H7 (cell line): Measurements from ENCODE around the gene NLK. TPM values are rescaled to one million over a fixed set of nuclear protein-coding genes. Genes with fewer than 3 reads are reported as not detected.

Experiments
- DNase-seq: peaks from one replicate; pipeline ENCODE4 v3.0.0; 2012
- H3K27me3 ChIP-seq: 2 replicates; pipeline ENCODE4 v1.6.0; 2011; ENCODE audit warnings: mild to moderate bottlenecking, low read length; ENCODE audit not compliant: control insufficient read depth, insufficient read depth
- H3K36me3 ChIP-seq: replicated peaks from 2 replicates; pipeline ENCODE4 v1.5.1; 2011; ENCODE audit warnings: low read length; ENCODE audit not compliant: control insufficient read depth, insufficient read depth
- H3K4me3 ChIP-seq: 2 replicates; pipeline ENCODE4 v1.5.1; 2011; ENCODE audit warnings: low read depth, mild to moderate bottlenecking, control low read depth, low read length, moderate library complexity; ENCODE audit not compliant: insufficient read depth
- total RNA-seq: library from RNA; depleted of rRNA; stranded (reverse); fragments of >200 nt; shearing (Covaris generic); gene quantifications from 2 replicates; pipeline ENCODE4 v1.2.3, GENCODE V29; 2014

Gene NLK
- total RNA-seq, 1 experiment from 2014 or later, result 20.4 TPM

GRCh38 chr17:28045304-28045703 is 2.8 kb downstream of the NLK start:
- no peak overlapping the region for H3K4me3 ChIP-seq
- H3K27me3 ChIP-seq, result no peaks in the 10 kb centered on the region
- no peak for DNase-seq
- H3K36me3 ChIP-seq, result peaks cover 2% of the 10 kb centered on the region

GRCh38 chr17:28046034-28046825 is 3.8 kb downstream of the NLK start:
- DNase-seq, result no peak
- Histone ChIP-seq H3K4me3 (no peak overlapping the region), H3K27me3 (no peaks in the 10 kb centered on the region), H3K36me3 (peaks cover 2% of the 10 kb centered on the region)

DNA sequence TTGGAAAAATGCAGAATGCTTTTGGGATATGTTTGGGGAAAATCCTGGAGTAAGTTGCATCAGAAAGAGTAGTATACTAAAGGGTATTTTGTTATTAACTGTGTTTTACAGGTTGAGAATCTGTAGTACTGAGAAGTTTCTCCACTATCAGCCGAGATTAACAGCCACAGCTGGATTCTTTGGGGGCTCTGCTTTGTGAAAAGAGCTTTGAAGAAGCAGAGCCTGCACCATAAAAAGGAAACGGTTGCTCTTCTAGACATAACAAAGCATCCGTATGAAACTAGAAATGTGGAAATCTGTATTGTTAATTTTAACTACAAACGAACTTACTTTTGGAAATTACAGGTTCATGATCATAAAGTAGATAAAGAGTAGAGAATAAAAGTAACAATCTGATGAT is 5.3 kb downstream of the NLK start:
- Histone ChIP-seq H3K36me3 (peaks cover 2% of the 10 kb centered on the region), H3K4me3 (no peak overlapping the region), H3K27me3 (no peaks in the 10 kb centered on the region)
- peak; percentile 28 for DNase-seq

- no peak for DNase-seq
- Histone ChIP-seq H3K4me3 (no peak overlapping the region), H3K36me3 (no peaks in the 10 kb centered on the region; the same call in 1 of the 2 replicates), H3K27me3 (no peaks in the 10 kb centered on the region)
Measured at GRCh38 chr17:28049071-28049470, 6.6 kb downstream of the NLK start.

DNA sequence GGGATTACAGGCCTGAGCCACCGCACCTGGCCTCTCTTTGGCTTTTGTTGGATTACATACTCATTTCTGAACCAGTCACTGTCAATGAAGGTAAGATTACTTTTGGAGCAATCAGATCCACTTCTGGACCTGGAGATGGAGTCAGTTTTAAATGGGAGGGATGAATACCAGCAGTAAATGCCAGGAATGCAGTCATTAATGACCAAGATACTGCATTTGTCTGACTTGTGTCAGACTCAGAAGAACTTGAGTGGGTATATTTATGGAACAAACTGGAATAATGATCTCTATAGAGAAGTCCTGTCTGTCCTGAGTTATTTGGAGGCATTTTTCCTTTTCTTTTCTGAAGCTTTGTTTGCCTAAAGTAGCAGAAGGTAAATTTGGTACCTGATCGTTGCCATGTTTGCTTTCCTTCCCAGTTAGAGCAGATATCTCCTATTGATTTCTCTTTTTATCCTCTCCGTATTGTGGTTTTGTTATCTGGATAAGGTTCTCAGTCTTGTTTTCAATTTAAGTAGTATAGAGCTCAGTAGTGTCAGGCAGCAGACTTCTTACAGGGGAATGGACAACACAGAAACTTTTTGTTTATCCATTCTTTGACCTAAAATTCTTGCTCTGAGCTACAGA is 10.7 kb downstream of the NLK start:
- no peak for DNase-seq
- H3K27me3 ChIP-seq, result no peaks in the 10 kb centered on the region
- H3K36me3 ChIP-seq, result no peaks in the 10 kb centered on the region
- H3K4me3 ChIP-seq, result no peak overlapping the region

DNA sequence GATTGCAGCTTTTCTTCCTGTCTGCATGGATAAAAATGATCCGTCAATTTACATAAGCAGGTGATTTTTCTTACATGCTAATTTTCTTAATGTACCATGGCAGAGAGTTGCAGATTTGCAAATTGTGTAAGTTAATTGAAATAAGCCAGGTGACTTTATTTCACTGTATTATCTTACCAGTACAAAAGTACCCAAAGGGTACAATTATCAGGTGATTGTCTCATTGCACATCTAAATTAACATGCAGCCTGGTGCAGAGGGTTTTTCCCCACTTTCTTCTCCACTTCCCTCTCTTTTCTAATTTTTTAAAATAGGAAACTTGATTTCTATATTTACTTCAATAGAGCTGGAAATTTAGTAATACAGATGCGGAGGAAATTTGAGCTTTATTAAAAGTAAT is 11.2 kb downstream of the NLK start:
- Histone ChIP-seq H3K4me3 (no peak overlapping the region), H3K27me3 (no peaks in the 10 kb centered on the region), H3K36me3 (no peaks in the 10 kb centered on the region)
- no peak for DNase-seq

DNA sequence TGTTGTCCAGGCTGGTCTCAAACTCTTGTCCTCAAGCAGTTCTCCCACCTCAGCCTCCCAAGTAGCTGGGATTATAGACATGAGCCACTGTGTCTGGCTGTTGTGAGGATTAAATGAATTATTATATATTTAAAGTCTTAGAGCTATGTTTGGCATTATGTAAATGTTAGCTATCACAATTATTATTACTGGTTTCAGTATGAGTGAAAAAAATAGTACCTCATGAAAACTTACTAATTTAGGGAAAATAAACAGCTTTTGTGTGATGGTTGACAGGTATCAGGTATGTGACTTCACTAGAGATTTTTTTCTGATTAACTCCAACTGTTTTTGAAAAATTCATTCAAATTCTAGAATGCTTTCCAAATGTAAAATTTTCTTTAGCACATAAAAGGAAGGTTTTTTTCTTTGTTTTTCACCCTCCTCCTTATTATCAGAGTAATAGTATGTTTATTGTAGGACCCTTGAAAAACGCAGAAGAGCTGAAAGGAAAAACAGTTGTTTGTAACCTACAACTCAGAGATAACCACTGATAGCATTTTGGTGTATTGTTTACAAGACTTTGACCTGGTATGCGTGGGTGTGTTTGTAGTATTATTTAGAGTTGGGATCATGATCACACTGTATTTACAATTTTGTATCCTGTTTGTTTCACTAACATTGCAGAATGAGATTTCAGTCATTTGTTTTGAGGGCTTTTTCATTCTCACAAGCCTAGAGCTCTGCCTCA is 13.2 kb downstream of the NLK start:
- Histone ChIP-seq H3K4me3 (no peak overlapping the region), H3K36me3 (no peaks in the 10 kb centered on the region), H3K27me3 (no peaks in the 10 kb centered on the region)
- DNase-seq, result no peak

- H3K4me3 ChIP-seq, result no peak overlapping the region
- DNase-seq, result no peak
Measured at GRCh38 chr17:28056276-28056620, 13.8 kb downstream of the NLK start.

DNA sequence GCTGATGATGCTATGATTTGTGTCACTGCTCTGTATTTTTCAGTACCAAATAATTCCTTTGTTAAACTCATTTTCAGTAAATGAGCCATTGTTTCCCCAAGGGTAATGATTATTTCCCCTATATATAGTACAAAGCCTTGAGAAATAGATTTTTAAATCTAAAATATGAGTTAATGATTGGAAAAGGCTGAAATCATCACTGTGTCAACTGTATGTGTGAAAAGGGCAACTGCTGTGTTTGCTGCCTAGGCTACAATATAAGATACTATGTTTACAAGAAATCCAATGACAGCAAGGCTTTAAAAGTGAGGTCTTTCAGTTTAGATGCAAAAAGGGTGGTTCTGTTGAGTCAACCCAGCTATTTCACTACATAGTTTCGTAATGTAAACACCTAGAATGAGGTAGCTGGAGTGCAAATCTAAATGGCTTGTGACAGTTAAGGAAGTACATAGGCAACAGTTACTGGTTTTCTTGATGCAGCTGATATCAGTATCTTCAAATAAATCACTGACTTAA is 15.3 kb downstream of the NLK start:
- H3K4me3 ChIP-seq, result no peak overlapping the region
- H3K27me3 ChIP-seq, result no peaks in the 10 kb centered on the region
- H3K36me3 ChIP-seq, result no peaks in the 10 kb centered on the region
- no peak for DNase-seq

More at GRCh38 chr17:28056276-28056620, 13.8 kb downstream of the NLK start:
- H3K36me3 ChIP-seq, result no peaks in the 10 kb centered on the region
- no peaks in the 10 kb centered on the region for H3K27me3 ChIP-seq

DNA sequence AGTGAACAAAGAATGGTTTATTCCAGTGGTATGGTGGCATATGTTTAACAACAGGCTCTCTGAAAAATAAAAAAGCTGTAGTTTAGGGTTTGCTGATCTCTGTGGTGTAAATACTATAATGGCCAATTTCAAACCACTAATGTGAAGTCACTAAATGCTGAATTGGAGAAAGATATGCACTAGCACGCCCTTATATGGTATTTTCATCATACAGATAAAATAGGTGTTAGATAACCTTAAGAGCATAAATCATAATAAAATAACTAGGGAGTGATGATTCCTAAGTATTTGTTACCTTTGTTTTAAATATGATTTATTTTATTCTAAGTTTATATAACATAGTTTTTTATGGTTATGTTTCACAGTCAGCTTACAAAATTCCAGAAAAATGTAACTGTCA is 17.2 kb downstream of the NLK start:
- no peaks in the 10 kb centered on the region for H3K36me3 ChIP-seq
- no peak for DNase-seq
- no peaks in the 10 kb centered on the region for H3K27me3 ChIP-seq
- H3K4me3 ChIP-seq, result no peak overlapping the region

DNA sequence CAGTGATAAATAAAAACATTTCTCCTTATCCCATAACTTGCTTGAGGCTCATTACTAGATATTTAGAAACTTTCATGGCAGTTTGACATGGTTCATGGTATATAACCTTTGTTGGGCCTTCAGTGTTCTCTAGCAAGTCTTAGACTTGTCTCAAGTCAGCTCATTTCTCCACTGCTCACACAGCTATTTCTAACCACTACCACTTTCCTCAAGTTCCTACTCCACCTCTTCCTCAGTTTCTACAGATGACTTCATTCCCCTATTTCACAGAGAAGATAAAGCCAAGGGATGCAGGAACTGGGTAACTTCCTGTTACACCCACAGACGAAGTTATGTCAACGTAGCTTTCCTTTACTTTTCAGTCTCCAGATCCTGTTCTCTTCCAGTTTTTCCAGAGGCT is 23.2 kb downstream of the NLK start:
- no peak for DNase-seq

GRCh38 chr17:28069061-28069460 is 26.6 kb downstream of the NLK start:
- no peak for DNase-seq
- no peak overlapping the region for H3K4me3 ChIP-seq
- H3K27me3 ChIP-seq, result no peaks in the 10 kb centered on the region
- H3K36me3 ChIP-seq, result no peaks in the 10 kb centered on the region

More for the DNA sequence above, 23.2 kb downstream of the NLK start:
- Histone ChIP-seq H3K36me3 (no peaks in the 10 kb centered on the region), H3K4me3 (no peak overlapping the region), H3K27me3 (no peaks in the 10 kb centered on the region)

DNA sequence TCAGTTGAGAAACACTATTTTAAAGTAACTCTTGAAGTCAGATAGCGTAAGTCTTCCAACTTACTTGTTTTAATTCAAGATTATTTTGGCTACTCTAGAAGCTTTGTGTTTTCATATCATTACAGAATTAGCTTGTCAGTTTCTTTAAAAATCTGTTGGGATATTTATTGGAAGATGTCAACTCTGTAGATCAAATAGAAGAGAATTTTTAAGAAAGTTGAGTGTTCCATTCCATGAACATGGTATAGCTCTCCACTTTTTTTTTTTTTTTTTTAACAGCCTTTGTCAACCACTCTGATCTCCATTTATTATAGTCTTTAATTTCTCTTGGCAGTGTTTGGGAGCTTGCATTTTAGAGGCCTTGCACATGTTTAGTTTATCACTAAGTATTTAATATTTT is 28.7 kb downstream of the NLK start:
- Histone ChIP-seq H3K27me3 (no peaks in the 10 kb centered on the region), H3K36me3 (no peaks in the 10 kb centered on the region), H3K4me3 (no peak overlapping the region)
- no peak for DNase-seq

GRCh38 chr17:28071891-28072606 is 29.6 kb downstream of the NLK start:
- H3K4me3 ChIP-seq, result no peak overlapping the region
- no peaks in the 10 kb centered on the region for H3K27me3 ChIP-seq
- H3K36me3 ChIP-seq, result no peaks in the 10 kb centered on the region
- DNase-seq, result no peak
